OCI-LY3 (cell line): Measurements from ENCODE around the gene ZNF343.

Source experiments
- H2AFZ ChIP-seq: fragments of 200-600, 300-600 bp; shearing (Covaris generic); 2 replicates; pipeline ENCODE4 v1.6.0; 2014; ENCODE audit warnings: antibody characterized with exemption, low read depth, low read length
- H3K27ac ChIP-seq: fragments of 200-600, 300-600 bp; sonication (generic); 2 replicates; pipeline ENCODE4 v1.5.1; 2014; ENCODE audit warnings: mild to moderate bottlenecking, low read length, moderate library complexity, mixed read lengths
- H3K27me3 ChIP-seq: fragments of 200-600, 300-600 bp; sonication (generic); 2 replicates; pipeline ENCODE4 v1.6.1; 2014; ENCODE audit warnings: low read depth, low read length, mixed read lengths
- H3K36me3 ChIP-seq: fragments of 200-600, 300-600 bp; sonication (generic); replicated peaks from 2 replicates; pipeline ENCODE3; 2014; ENCODE audit warnings: low read depth, low read length, mixed read lengths
- H3K4me1 ChIP-seq: fragments of 300-600, 200-600 bp; sonication (generic); 2 replicates; pipeline ENCODE4 v1.6.1; 2014; ENCODE audit warnings: low read length, mixed read lengths
- H3K4me2 ChIP-seq: fragments of 200-600, 300-600 bp; sonication (generic); 2 replicates; pipeline ENCODE4 v1.6.1; 2014; ENCODE audit warnings: low read length, mixed read lengths
- H3K4me3 ChIP-seq: fragments of 300-600, 200-600 bp; sonication (generic); 2 replicates; pipeline ENCODE4 v1.5.1; 2014; ENCODE audit warnings: antibody characterized with exemption, mild to moderate bottlenecking, low read length, moderate library complexity
- H3K79me2 ChIP-seq: fragments of 300-600, 200-600 bp; shearing (Covaris generic); 2 replicates; pipeline ENCODE4 v1.6.1; 2014; ENCODE audit warnings: mild to moderate bottlenecking, low read length, mixed read lengths
- H3K9ac ChIP-seq: fragments of 300-600, 200-600 bp; shearing (Covaris generic); 2 replicates; pipeline ENCODE4 v1.6.0; 2014; ENCODE audit warnings: mild to moderate bottlenecking, low read length, moderate library complexity
- H3K9me3 ChIP-seq: fragments of 200-600, 300-600 bp; shearing (Covaris generic); 2 replicates; pipeline ENCODE4 v1.6.1; 2014; ENCODE audit warnings: low read length, mixed read lengths; ENCODE audit not compliant: insufficient read depth
- H4K20me1 ChIP-seq: fragments of 200-600, 300-600 bp; sonication (generic); 2 replicates; pipeline ENCODE4 v1.6.1; 2016; ENCODE audit warnings: low read length, mixed read lengths; ENCODE audit not compliant: insufficient read depth
- EZH2phosphoT487 ChIP-seq: fragments of 200-600 bp; shearing (Covaris generic); IDR thresholded peaks from 2 replicates; pipeline ENCODE4 v1.6.1; 2018; ENCODE audit warnings: antibody characterized with exemption, mixed run types, low read depth
- TF ChIP-seq, protein P1 (sequence below): fragments of 200-600, 300-600 bp; sonication (generic); IDR thresholded peaks from 2 replicates; pipeline ENCODE4 v1.5.1; 2014; ENCODE audit warnings: antibody characterized with exemption, low read length, low read depth

The ZNF343 gene

DNA sequence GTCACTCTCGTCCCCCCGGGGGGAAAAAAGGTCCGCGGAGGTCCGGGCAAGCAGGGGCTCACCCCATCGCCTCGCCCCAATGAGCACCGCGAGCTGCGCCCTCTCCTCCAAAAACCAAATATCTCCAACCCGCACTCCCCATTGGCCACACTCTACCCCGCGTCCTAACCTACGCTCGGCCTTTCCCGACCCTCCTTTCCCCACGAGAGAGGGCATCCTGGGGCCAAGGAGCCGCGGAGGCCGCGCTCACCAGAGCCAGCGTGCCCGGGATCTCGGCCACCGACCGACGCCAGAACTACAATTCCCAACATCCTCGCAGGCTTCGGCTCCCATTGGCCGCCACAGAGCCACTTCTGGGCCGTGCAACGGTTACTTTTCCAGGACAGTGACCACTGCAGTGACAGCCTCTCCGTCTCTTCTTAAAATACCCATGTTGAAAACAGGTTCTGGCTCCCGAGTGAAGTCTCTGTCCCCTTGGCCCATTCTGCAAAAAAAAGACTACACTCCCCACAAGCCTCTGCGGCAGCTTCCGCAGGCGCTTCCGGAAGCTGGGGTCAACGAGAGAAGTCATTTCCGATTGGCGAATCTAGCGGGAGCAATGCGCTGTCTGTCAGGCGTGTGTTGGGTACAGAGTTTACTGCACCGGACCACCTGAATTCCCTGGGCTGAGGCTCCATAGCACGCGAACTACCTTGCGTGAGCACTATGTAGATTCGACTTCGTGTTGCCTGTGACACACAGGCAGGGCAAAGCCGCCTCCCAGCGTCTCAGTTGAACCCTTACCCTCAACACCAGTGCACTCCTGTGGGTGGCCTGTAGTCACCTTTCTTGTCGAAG, at the start of gene ZNF343:
Gene ZNF343, minus strand, starts transcription at position 285 of the 837 bp plus-strand sequence. CDS start 15,020 bp downstream, outside the sequence.
- peak within 1 kb of the TSS; percentile 100 for H2AFZ ChIP-seq
- no peaks in the 10 kb centered on the region for H3K36me3 ChIP-seq
- no peaks in the 10 kb centered on the region for H3K9me3 ChIP-seq
- peak within 1 kb of the TSS; percentile 64 for H3K27ac ChIP-seq
- H3K4me3 ChIP-seq, result peak within 1 kb of the TSS; percentile 89
- H4K20me1 ChIP-seq, result no peaks in the 10 kb centered on the region
- peak within 1 kb of the TSS; percentile 79 for H3K4me2 ChIP-seq
- peak within 1 kb of the TSS; percentile 84 for H3K9ac ChIP-seq
- H3K27me3 ChIP-seq, result peaks cover 10% of the 10 kb centered on the region
- H3K79me2 ChIP-seq, result peaks cover 23% of the 10 kb centered on the region
- peaks cover 10% of the 10 kb centered on the region for H3K4me1 ChIP-seq
- TF ChIP-seq, protein P1, sequence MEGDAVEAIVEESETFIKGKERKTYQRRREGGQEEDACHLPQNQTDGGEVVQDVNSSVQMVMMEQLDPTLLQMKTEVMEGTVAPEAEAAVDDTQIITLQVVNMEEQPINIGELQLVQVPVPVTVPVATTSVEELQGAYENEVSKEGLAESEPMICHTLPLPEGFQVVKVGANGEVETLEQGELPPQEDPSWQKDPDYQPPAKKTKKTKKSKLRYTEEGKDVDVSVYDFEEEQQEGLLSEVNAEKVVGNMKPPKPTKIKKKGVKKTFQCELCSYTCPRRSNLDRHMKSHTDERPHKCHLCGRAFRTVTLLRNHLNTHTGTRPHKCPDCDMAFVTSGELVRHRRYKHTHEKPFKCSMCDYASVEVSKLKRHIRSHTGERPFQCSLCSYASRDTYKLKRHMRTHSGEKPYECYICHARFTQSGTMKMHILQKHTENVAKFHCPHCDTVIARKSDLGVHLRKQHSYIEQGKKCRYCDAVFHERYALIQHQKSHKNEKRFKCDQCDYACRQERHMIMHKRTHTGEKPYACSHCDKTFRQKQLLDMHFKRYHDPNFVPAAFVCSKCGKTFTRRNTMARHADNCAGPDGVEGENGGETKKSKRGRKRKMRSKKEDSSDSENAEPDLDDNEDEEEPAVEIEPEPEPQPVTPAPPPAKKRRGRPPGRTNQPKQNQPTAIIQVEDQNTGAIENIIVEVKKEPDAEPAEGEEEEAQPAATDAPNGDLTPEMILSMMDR, result no peak
- no peak for TF ChIP-seq EZH2phosphoT487

DNA sequence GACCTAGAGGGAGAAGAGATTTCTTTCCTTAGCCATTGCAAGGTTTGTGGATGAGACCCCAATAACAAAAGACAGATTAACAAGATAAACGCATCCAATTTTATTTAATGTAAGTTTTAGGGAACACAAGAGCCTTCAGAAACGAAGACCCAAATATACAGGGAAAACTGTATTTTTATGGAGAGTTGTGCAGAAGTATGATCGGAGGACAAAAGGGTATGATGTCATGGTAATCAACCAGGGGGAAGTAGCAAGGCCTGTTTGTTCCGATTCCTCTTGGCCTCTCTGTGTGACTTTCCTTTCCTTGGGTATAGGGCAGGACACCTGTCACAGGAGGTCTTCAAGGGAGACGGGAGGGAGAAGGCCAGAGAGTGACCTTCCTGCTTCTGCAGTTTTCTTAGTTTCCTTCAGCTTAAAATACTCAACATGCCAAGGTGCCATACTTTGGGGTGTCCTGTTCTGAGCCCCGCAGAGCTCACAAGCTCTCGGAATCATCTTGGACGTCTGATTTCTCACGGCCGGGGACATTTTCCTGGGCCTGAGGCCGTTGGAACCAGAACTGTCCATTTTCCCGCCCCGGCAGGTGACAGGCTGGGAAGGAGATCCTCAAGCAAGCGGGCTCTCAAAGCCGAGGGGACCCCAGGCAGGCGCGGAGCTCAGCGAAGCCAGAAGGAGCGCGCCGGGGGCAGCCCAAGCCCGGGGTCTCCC, 49.3 kb upstream of the ZNF343 start:
- no peak overlapping the region for H3K9ac ChIP-seq
- no peak overlapping the region for H3K4me3 ChIP-seq
- no peaks in the 10 kb centered on the region for H3K9me3 ChIP-seq
- no peaks in the 10 kb centered on the region for H3K4me1 ChIP-seq
- H3K4me2 ChIP-seq, result no peak overlapping the region
- no peak overlapping the region for H2AFZ ChIP-seq
- H4K20me1 ChIP-seq, result no peaks in the 10 kb centered on the region
- H3K27ac ChIP-seq, result no peak overlapping the region
- peaks cover 46% of the 10 kb centered on the region for H3K27me3 ChIP-seq
- no peaks in the 10 kb centered on the region for H3K36me3 ChIP-seq
- H3K79me2 ChIP-seq, result no peaks in the 10 kb centered on the region
- no peak for TF ChIP-seq EZH2phosphoT487
- TF ChIP-seq, protein P1, result no peak

DNA sequence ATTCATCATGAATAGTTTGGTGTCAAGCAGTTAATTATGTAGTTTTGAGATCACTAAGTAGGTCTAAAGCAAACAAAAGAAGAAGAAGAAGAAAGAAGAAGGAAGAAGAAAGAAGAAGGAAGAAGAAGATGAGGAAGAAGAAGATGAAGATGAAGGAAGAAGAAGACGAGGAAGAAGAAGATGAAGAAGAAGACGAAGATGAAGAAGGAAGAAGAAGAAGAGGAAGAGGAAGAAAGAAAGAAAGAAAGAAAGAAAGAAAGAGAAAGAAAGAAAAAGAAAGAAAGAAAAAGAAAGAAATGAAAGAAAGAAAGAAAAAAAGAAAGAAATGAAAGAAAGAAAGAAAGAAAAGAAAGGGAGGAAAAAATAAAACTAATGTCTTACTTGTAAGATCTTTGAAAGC, 36.9 kb upstream of the ZNF343 start:
- Histone ChIP-seq H3K9ac (no peak overlapping the region), H3K27me3 (peaks cover 38% of the 10 kb centered on the region)

DNA sequence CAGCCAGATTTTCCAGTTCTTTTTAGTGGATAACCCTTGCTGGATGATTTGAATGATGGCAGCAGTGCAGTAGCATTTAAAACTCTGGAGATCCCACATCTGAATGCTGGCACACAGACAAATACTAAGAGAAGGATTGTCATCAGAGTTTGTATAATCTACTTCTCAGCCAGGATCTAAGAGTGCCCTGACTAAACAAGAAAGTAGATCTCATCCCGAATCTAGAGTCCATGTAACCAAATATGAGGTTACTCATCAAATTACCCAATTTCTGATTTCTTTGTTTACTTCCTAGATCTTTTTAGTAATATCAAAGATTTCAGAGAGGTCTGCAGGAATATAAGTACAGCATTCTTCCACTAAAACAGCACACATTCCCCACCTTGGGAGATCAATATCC, 35.5 kb upstream of the ZNF343 start:
- Histone ChIP-seq H3K36me3 (no peaks in the 10 kb centered on the region), H3K4me2 (no peak overlapping the region), H3K9me3 (no peaks in the 10 kb centered on the region), H3K4me1 (peaks cover 3% of the 10 kb centered on the region; the same call in 1 of the 2 replicates), H3K27me3 (peaks cover 41% of the 10 kb centered on the region), H3K27ac (no peak overlapping the region), H3K4me3 (no peak overlapping the region), H4K20me1 (no peaks in the 10 kb centered on the region), H3K9ac (no peak overlapping the region), H2AFZ (no peak overlapping the region), H3K79me2 (no peaks in the 10 kb centered on the region)
- TF ChIP-seq, protein P1, result no peak
- TF ChIP-seq EZH2phosphoT487, result no peak

More for the DNA sequence above, 36.9 kb upstream of the ZNF343 start:
- H3K36me3 ChIP-seq, result no peaks in the 10 kb centered on the region
- no peaks in the 10 kb centered on the region for H4K20me1 ChIP-seq
- H2AFZ ChIP-seq, result no peak overlapping the region
- H3K9me3 ChIP-seq, result no peaks in the 10 kb centered on the region
- TF ChIP-seq, protein P1, result no peak
- H3K27ac ChIP-seq, result no peak overlapping the region
- H3K79me2 ChIP-seq, result no peaks in the 10 kb centered on the region
- H3K4me1 ChIP-seq, result peaks cover 3% of the 10 kb centered on the region; the same call in 1 of the 2 replicates
- no peak overlapping the region for H3K4me3 ChIP-seq
- no peak overlapping the region for H3K4me2 ChIP-seq
